Measurements from ENCODE around the gene SULT1A2.

- TF ChIP-seq REST (IDR thresholded peaks at IDR 0.05; ENCODE audit: low read depth) (no peak), TAF1 (IDR thresholded peaks at IDR 0.05; ENCODE audit: low read depth) (no peak), YY1 (IDR thresholded peaks at IDR 0.05; ENCODE audit: low read depth) (no peak), TCF12 (IDR thresholded peaks at IDR 0.05; ENCODE audit: low read depth) (no peak), FOXM1 (IDR thresholded peaks at IDR 0.05; ENCODE audit: borderline replicate concordance, low read depth) (no peak), CEBPB (IDR thresholded peaks at IDR 0.05) (no peak), EGR1 (IDR thresholded peaks at IDR 0.05) (no peak), EP300 (IDR thresholded peaks at IDR 0.05; ENCODE audit: borderline replicate concordance) (no peak), USF1 (IDR thresholded peaks at IDR 0.05) (no peak)
- TF ChIP-seq, protein P1, sequence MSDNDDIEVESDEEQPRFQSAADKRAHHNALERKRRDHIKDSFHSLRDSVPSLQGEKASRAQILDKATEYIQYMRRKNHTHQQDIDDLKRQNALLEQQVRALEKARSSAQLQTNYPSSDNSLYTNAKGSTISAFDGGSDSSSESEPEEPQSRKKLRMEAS (IDR thresholded peaks at IDR 0.05) = no peak
These were observed 6.2 kb downstream of the SULT1A2 start for GRCh38 chr16:28590384-28591340.

Data from Ishikawa (cell line).